Spinal cord (tissue), 10 donors: Measurements from ENCODE around the gene HERPUD2. TPM values are rescaled to one million over a fixed set of nuclear protein-coding genes. Genes with fewer than 3 reads are reported as not detected.
A peak's percentile ranks its signal among the peaks of the same experiment; 100 is the strongest.

ENCODE experiments used
- DNase-seq, 6 donors: peaks; one replicate each; pipeline versions ENCODE4 v3.0.0 to v3.0.0-alpha.2; 2013 to 2015; ENCODE audit warnings: low spot score in 6 of 6, low read depth in 4 of 6
- H3K27ac ChIP-seq: one replicate; pipeline ENCODE4 v1.5.1; 2013; ENCODE audit warnings: low read depth, low read length, control low read depth
- H3K27me3 ChIP-seq: one replicate; pipeline ENCODE4 v1.6.1; 2013; ENCODE audit warnings: low read length; ENCODE audit not compliant: control insufficient read depth, insufficient read depth
- H3K36me3 ChIP-seq: one replicate; pipeline ENCODE4 v1.6.1; 2013; ENCODE audit warnings: low read length; ENCODE audit not compliant: control insufficient read depth, insufficient read depth
- H3K4me1 ChIP-seq: one replicate; pipeline ENCODE4 v1.6.1; 2013; ENCODE audit warnings: low read length; ENCODE audit not compliant: control insufficient read depth, insufficient read depth
- H3K4me3 ChIP-seq: one replicate; pipeline ENCODE4 v1.5.1; 2013; ENCODE audit warnings: low read depth, low read length, control low read depth
- H3K9me3 ChIP-seq: one replicate; pipeline ENCODE4 v1.6.1; 2013; ENCODE audit warnings: low read length; ENCODE audit not compliant: control insufficient read depth, insufficient read depth
- WGBS: methylation state at CpG from one replicate; pipeline ENCODE4 v1.1.5; 2013; ENCODE audit warnings: missing lambda C conversion rate; ENCODE audit not compliant: insufficient coverage; 5-methylcytosine and 5-hydroxymethylcytosine counted together
- polyA plus RNA-seq, 2 donors: library from polyadenylated mRNA; unstranded; fragments of 120-200 nt; gene quantifications; one replicate each; pipeline ENCODE4 v1.2.1, GENCODE V29; 2013; ENCODE audit not compliant: insufficient read length in 2 of 2
- total RNA-seq, 2 donors: library from RNA; depleted of rRNA in 1 of 2; stranded (reverse); fragments of 120-200 nt in 1 of 2; fragments of >200 nt in 1 of 2; gene quantifications; one replicate each; pipeline versions ENCODE4 v1.2.3 to v1.2.4, GENCODE V29; 2013 to 2014
- donor health status: healthy.

HERPUD2 gene
- total and polyA plus RNA-seq, 4 donors: 21.4 to 28.7 (median 23.4) TPM

GRCh38 chr7:35717013-35717412, 22.1 kb upstream of the HERPUD2 start:
- Histone ChIP-seq H3K36me3 (no peaks in the 10 kb centered on the region), H3K4me3 (no peak overlapping the region), H3K27me3 (peaks cover 2% of the 10 kb centered on the region), H3K4me1 (peaks cover 7% of the 10 kb centered on the region), H3K27ac (peak overlapping the region; percentile 41), H3K9me3 (no peaks in the 10 kb centered on the region)
- peak in 1 of 6 donors; percentile 44 for DNase-seq
- no CpG with 5 or more reads among the region's 1 CpG for WGBS

GRCh38 chr7:35716038-35716803, 21.3 kb upstream of the HERPUD2 start:
- no peak overlapping the region for H3K4me3 ChIP-seq
- H3K27me3 ChIP-seq: peaks cover 2% of the 10 kb centered on the region
- peaks cover 7% of the 10 kb centered on the region for H3K4me1 ChIP-seq
- no peaks in the 10 kb centered on the region for H3K9me3 ChIP-seq
- WGBS: 36% methylated on average over 4 of the region's 5 CpGs
- H3K27ac ChIP-seq: peak overlapping the region; percentile 41
- peak in 4 of 6 donors; percentile 35 to 91 (median 70) for DNase-seq
- H3K36me3 ChIP-seq: no peaks in the 10 kb centered on the region

- WGBS: 100% methylated on average over 1 of the region's 1 CpG
These were observed 19.9 kb upstream of the HERPUD2 start for GRCh38 chr7:35714862-35715261.

GRCh38 chr7:35714407-35714806, 19.5 kb upstream of the HERPUD2 start:
- 75% methylated on average over 1 of the region's 1 CpG for WGBS
- Histone ChIP-seq H3K4me3 (no peak overlapping the region), H3K27ac (no peak overlapping the region), H3K9me3 (no peaks in the 10 kb centered on the region), H3K27me3 (peaks cover 2% of the 10 kb centered on the region), H3K36me3 (no peaks in the 10 kb centered on the region), H3K4me1 (peaks cover 7% of the 10 kb centered on the region)
- no peak for DNase-seq

More at GRCh38 chr7:35714862-35715261, 19.9 kb upstream of the HERPUD2 start:
- H3K4me3 ChIP-seq: no peak overlapping the region
- no peak overlapping the region for H3K27ac ChIP-seq
- no peaks in the 10 kb centered on the region for H3K9me3 ChIP-seq
- DNase-seq: no peak
- H3K4me1 ChIP-seq: peaks cover 7% of the 10 kb centered on the region
- peaks cover 2% of the 10 kb centered on the region for H3K27me3 ChIP-seq
- no peaks in the 10 kb centered on the region for H3K36me3 ChIP-seq

- no CpG with 5 or more reads among the region's 7 CpGs for WGBS
- H3K9me3 ChIP-seq: no peaks in the 10 kb centered on the region
- H3K27me3 ChIP-seq: no peaks in the 10 kb centered on the region
- no peak for DNase-seq
- no peaks in the 10 kb centered on the region for H3K36me3 ChIP-seq
- no peak overlapping the region for H3K4me3 ChIP-seq
- no peak overlapping the region for H3K27ac ChIP-seq
- peaks cover 6% of the 10 kb centered on the region for H3K4me1 ChIP-seq
These were observed 17.8 kb upstream of the HERPUD2 start for GRCh38 chr7:35712563-35713226.

GRCh38 chr7:35707422-35707821, 12.5 kb upstream of the HERPUD2 start:
- no peak for DNase-seq
- Histone ChIP-seq H3K9me3 (no peaks in the 10 kb centered on the region), H3K4me3 (no peak overlapping the region), H3K36me3 (no peaks in the 10 kb centered on the region), H3K27me3 (no peaks in the 10 kb centered on the region), H3K27ac (no peak overlapping the region), H3K4me1 (no peaks in the 10 kb centered on the region)
- 93% methylated on average over 3 of the region's 4 CpGs for WGBS

GRCh38 chr7:35705932-35706461, 11.1 kb upstream of the HERPUD2 start:
- H3K4me3 ChIP-seq: no peak overlapping the region
- H3K27ac ChIP-seq: no peak overlapping the region
- DNase-seq: no peak
- no peaks in the 10 kb centered on the region for H3K27me3 ChIP-seq
- H3K4me1 ChIP-seq: no peaks in the 10 kb centered on the region
- H3K9me3 ChIP-seq: no peaks in the 10 kb centered on the region
- no peaks in the 10 kb centered on the region for H3K36me3 ChIP-seq

GRCh38 chr7:35704261-35704660, 9.3 kb upstream of the HERPUD2 start:
- Histone ChIP-seq H3K27me3 (no peaks in the 10 kb centered on the region), H3K36me3 (no peaks in the 10 kb centered on the region), H3K9me3 (no peaks in the 10 kb centered on the region), H3K27ac (no peak overlapping the region), H3K4me3 (no peak overlapping the region), H3K4me1 (no peaks in the 10 kb centered on the region)
- no CpG with 5 or more reads among the region's 1 CpG for WGBS
- DNase-seq: no peak

GRCh38 chr7:35702541-35702940, 7.6 kb upstream of the HERPUD2 start:
- 83% methylated on average over 4 of the region's 4 CpGs for WGBS
- no peak overlapping the region for H3K27ac ChIP-seq

More at GRCh38 chr7:35702541-35702940, 7.6 kb upstream of the HERPUD2 start:
- Histone ChIP-seq H3K4me1 (no peaks in the 10 kb centered on the region), H3K4me3 (no peak overlapping the region), H3K9me3 (no peaks in the 10 kb centered on the region), H3K27me3 (no peaks in the 10 kb centered on the region), H3K36me3 (no peaks in the 10 kb centered on the region)
- no peak for DNase-seq
